OCI-M1 (cell line): ENCODE measurements around the gene TEX22.
"Not testable (repeated sequence)": the region's sequence is repeated elsewhere in the genome, so short reads cannot be mapped to it uniquely, and the experiment has no call there.

Source experiments
- DNase-seq: peaks from one replicate; lab custom pipeline; 2025; lab: John Stamatoyannopoulos, UW

The TEX22 gene

GRCh38 chr14:105398044-105398725 is at the start of gene TEX22:
TEX22 (plus strand) TSS chr14:105398538; CDS start chr14:105399341, 803 bp downstream.
- DNase-seq = peak; percentile 84

GRCh38 chr14:105348945-105349699 is 49.2 kb upstream of the TEX22 start:
- no peak for DNase-seq

- no peak for DNase-seq
Observed at GRCh38 chr14:105349992-105350391, 48.3 kb upstream of the TEX22 start.

- DNase-seq = no peak
Observed at GRCh38 chr14:105350450-105351244, 47.7 kb upstream of the TEX22 start.

- DNase-seq = no peak
Observed at GRCh38 chr14:105351410-105351809, 46.9 kb upstream of the TEX22 start.

GRCh38 chr14:105351920-105352851 is 46.2 kb upstream of the TEX22 start:
- peak; percentile 88 for DNase-seq

- no peak for DNase-seq
Observed at GRCh38 chr14:105353136-105353535, 45.2 kb upstream of the TEX22 start.

GRCh38 chr14:105354541-105354940 is 43.8 kb upstream of the TEX22 start:
- DNase-seq = no peak

- DNase-seq = no peak
Observed at GRCh38 chr14:105355049-105355575, 43.2 kb upstream of the TEX22 start.

- no peak for DNase-seq
Observed at GRCh38 chr14:105355850-105356604, 42.3 kb upstream of the TEX22 start.

- no peak for DNase-seq
Observed at GRCh38 chr14:105356927-105357326, 41.4 kb upstream of the TEX22 start.

- no peak for DNase-seq
Observed at GRCh38 chr14:105357626-105358025, 40.7 kb upstream of the TEX22 start.

- DNase-seq = no peak
Observed at GRCh38 chr14:105358140-105358846, 40.0 kb upstream of the TEX22 start.

GRCh38 chr14:105358943-105359342 is 39.4 kb upstream of the TEX22 start:
- DNase-seq = no peak

- DNase-seq = not testable (repeated sequence)
Observed at GRCh38 chr14:105361412-105361811, 36.9 kb upstream of the TEX22 start.

- no peak for DNase-seq
Observed at GRCh38 chr14:105363847-105364708, 34.3 kb upstream of the TEX22 start.

GRCh38 chr14:105365101-105365500 is 33.2 kb upstream of the TEX22 start:
- DNase-seq = no peak

GRCh38 chr14:105365681-105366080 is 32.7 kb upstream of the TEX22 start:
- no peak for DNase-seq
